OCI-LY3 (cell line): Measurements from ENCODE around the gene LDLRAD1.

Experiments used
- H2AFZ ChIP-seq: fragments of 200-600, 300-600 bp; shearing (Covaris generic); 2 replicates; pipeline ENCODE4 v1.6.0; 2014; ENCODE audit warnings: antibody characterized with exemption, low read depth, low read length
- H3K27ac ChIP-seq: fragments of 200-600, 300-600 bp; sonication (generic); 2 replicates; pipeline ENCODE4 v1.5.1; 2014; ENCODE audit warnings: mild to moderate bottlenecking, low read length, moderate library complexity, mixed read lengths
- H3K27me3 ChIP-seq: fragments of 200-600, 300-600 bp; sonication (generic); 2 replicates; pipeline ENCODE4 v1.6.1; 2014; ENCODE audit warnings: low read depth, low read length, mixed read lengths
- H3K36me3 ChIP-seq: fragments of 200-600, 300-600 bp; sonication (generic); replicated peaks from 2 replicates; pipeline ENCODE3; 2014; ENCODE audit warnings: low read depth, low read length, mixed read lengths
- H3K4me1 ChIP-seq: fragments of 300-600, 200-600 bp; sonication (generic); 2 replicates; pipeline ENCODE4 v1.6.1; 2014; ENCODE audit warnings: low read length, mixed read lengths
- H3K4me2 ChIP-seq: fragments of 200-600, 300-600 bp; sonication (generic); 2 replicates; pipeline ENCODE4 v1.6.1; 2014; ENCODE audit warnings: low read length, mixed read lengths
- H3K4me3 ChIP-seq: fragments of 300-600, 200-600 bp; sonication (generic); 2 replicates; pipeline ENCODE4 v1.5.1; 2014; ENCODE audit warnings: antibody characterized with exemption, mild to moderate bottlenecking, low read length, moderate library complexity
- H3K79me2 ChIP-seq: fragments of 300-600, 200-600 bp; shearing (Covaris generic); 2 replicates; pipeline ENCODE4 v1.6.1; 2014; ENCODE audit warnings: mild to moderate bottlenecking, low read length, mixed read lengths
- H3K9ac ChIP-seq: fragments of 300-600, 200-600 bp; shearing (Covaris generic); 2 replicates; pipeline ENCODE4 v1.6.0; 2014; ENCODE audit warnings: mild to moderate bottlenecking, low read length, moderate library complexity
- H3K9me3 ChIP-seq: fragments of 200-600, 300-600 bp; shearing (Covaris generic); 2 replicates; pipeline ENCODE4 v1.6.1; 2014; ENCODE audit warnings: low read length, mixed read lengths; ENCODE audit not compliant: insufficient read depth
- H4K20me1 ChIP-seq: fragments of 200-600, 300-600 bp; sonication (generic); 2 replicates; pipeline ENCODE4 v1.6.1; 2016; ENCODE audit warnings: low read length, mixed read lengths; ENCODE audit not compliant: insufficient read depth
- CTCF ChIP-seq: fragments of 200-600, 300-600 bp; sonication (generic); IDR thresholded peaks from 2 replicates; pipeline ENCODE4 v1.5.1; 2014; ENCODE audit warnings: antibody characterized with exemption, low read length, low read depth
- EZH2phosphoT487 ChIP-seq: fragments of 200-600 bp; shearing (Covaris generic); IDR thresholded peaks from 2 replicates; pipeline ENCODE4 v1.6.1; 2018; ENCODE audit warnings: antibody characterized with exemption, mixed run types, low read depth

Gene LDLRAD1

GRCh38 chr1:53959664-53960250 is 58.2 kb downstream of the LDLRAD1 start:
- H2AFZ ChIP-seq: no peak overlapping the region
- H3K9me3 ChIP-seq: no peaks in the 10 kb centered on the region
- peaks cover 13% of the 10 kb centered on the region for H3K36me3 ChIP-seq
- no peaks in the 10 kb centered on the region for H3K79me2 ChIP-seq
- no peaks in the 10 kb centered on the region for H3K27me3 ChIP-seq
- no peak overlapping the region for H3K4me3 ChIP-seq
- no peak overlapping the region for H3K27ac ChIP-seq
- peaks cover 19% of the 10 kb centered on the region for H3K4me1 ChIP-seq
- no peak overlapping the region for H3K4me2 ChIP-seq
- TF ChIP-seq CTCF (peak; percentile 52), EZH2phosphoT487 (no peak)
- no peak overlapping the region for H3K9ac ChIP-seq
- no peaks in the 10 kb centered on the region for H4K20me1 ChIP-seq
